GM12874 (cell line): ENCODE data around the gene ALG14.

Experiments
- CTCF ChIP-seq: IDR thresholded peaks from 2 replicates; pipeline ENCODE4 v1.5.1; 2011; ENCODE audit warnings: low read depth, mild to moderate bottlenecking, control low read depth, low read length, moderate library complexity; ENCODE audit not compliant: insufficient read depth

The ALG14 gene

GRCh38 chr1:95003433-95003738 is 69.4 kb downstream of the ALG14 start:
- no peak for TF ChIP-seq CTCF

- TF ChIP-seq CTCF: no peak
These were observed 70.0 kb downstream of the ALG14 start for GRCh38 chr1:95002540-95003432.

DNA sequence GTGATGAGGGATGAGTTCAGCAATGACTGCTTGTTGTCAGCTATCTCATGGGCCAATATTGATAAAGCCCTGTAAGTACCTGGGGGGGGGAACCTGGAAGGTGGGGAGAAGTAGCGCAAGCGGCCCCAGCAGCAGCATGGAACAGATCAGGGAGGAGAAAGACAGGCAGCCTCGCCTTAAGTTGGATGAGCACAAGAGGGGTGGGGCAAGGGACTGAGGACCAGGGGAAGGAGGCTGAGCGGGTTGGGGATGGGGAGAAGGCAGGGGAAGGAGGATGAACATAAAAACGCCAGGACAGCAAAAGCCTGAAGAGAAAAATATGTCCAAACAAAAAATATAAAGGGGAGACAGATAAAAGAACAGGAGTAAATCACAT is 70.6 kb downstream of the ALG14 start:
- no peak for TF ChIP-seq CTCF

DNA sequence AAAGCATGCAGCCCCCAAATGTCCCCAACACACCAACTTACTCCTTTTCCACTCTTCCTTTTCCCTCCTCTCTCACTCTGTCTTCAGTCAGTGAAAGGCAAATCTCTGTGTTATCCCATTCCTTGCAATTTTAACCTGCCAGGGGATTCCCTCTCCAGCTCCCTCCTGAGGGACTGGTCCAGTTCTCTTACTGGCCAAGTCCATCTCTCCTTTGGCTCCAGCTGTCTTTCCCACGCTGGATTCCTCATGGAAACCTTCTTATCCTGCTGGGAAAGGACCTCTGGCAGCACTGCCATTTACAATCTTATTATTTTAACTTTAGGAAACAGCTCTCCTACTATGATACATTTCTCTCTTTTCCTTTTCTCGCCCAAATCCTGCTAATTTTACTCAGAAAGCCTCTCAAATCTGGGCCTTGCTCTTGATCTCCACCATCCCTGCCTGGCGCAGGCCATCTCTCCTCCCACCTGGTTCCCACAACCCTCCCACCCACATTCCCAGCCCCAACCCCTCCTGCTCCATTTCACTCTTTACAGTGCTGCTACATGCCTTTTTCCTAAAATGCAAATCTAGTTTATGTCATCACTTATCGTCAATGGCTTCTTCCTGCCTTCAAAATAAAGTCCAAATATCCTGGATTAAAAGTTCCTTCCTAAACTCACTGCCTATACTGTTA is 73.2 kb downstream of the ALG14 start:
- TF ChIP-seq CTCF: no peak

GRCh38 chr1:94998748-94999147 is 74.0 kb downstream of the ALG14 start:
- TF ChIP-seq CTCF: no peak

- TF ChIP-seq CTCF: no peak
These were observed 74.6 kb downstream of the ALG14 start for GRCh38 chr1:94998114-94998513.

- no peak for TF ChIP-seq CTCF
These were observed 77.9 kb downstream of the ALG14 start for GRCh38 chr1:94994805-94995204.
